HepG2 (cell line): Measurements from ENCODE around the gene HIC1. TPM values are rescaled to one million over a fixed set of nuclear protein-coding genes. Genes with fewer than 3 reads are reported as not detected.
A peak's percentile ranks its signal among the peaks of the same experiment; 100 is the strongest.

ENCODE experiments used
- ATAC-seq: fragments of 200-7000 bp; cut with Tn5 transposase; 3 replicates; pipeline ENCODE4 v1.9.1; 2020; ENCODE audit warnings: mild to moderate bottlenecking, moderate library complexity
- BruUV-seq: library from RNA; stranded (reverse); fragments of 400-500 nt; replicated peaks from 2 replicates; lab custom pipeline; 2021; lab: Mats Ljungman, UMichigan
- CTCF ChIA-PET: fragments of 300-600 bp; formaldehyde crosslinking; extraction: SDS; loops from one replicate; lab custom pipeline; 2021; ENCODE audit warnings: low total read pairs, inconsistent platforms, low intra/inter-chr PET ratio; lab: Yijun Ruan, JAX
- POLR2A ChIA-PET: fragments of 350-600 bp; sonication (Branson Sonifier 250); formaldehyde crosslinking; loops from one replicate; lab custom pipeline; 2020; ENCODE audit warnings: antibody characterized with exemption, inconsistent platforms; lab: Yijun Ruan, JAX
- DNase-seq: peaks from one replicate; pipeline ENCODE4 v3.0.0-alpha.2; 2015; ENCODE audit warnings: low spot score
- FAIRE-seq: peaks from 3 replicates; lab custom pipeline; 2011; peaks lifted over from hg19 to GRCh38; lab: Jason Lieb, UNC
- H2AFZ ChIP-seq: one replicate; pipeline ENCODE4 v1.6.1; 2011; ENCODE audit warnings: low read length, inconsistent platforms
- H3K27ac ChIP-seq: fragments of 300-600 bp; 3 replicates; pipeline ENCODE4 v1.8.0; 2011; ENCODE audit warnings: mixed run types, mild to moderate bottlenecking, mixed read lengths, low read length, inconsistent platforms; ENCODE audit not compliant: insufficient read depth; ENCODE audit errors: extremely low read length
- H3K27me3 ChIP-seq, 2 experiments: fragments of 200-600 bp in 1 of 2; 2 replicates in 1 of 2; 3 replicates in 1 of 2; pipeline versions ENCODE4 v1.6.0 to v1.8.0; 2011; ENCODE audit warnings: low read length in 2 of 2, mild to moderate bottlenecking in 2 of 2, moderate library complexity in 2 of 2, inconsistent platforms in 1 of 2; ENCODE audit not compliant: insufficient read depth in 2 of 2, control insufficient read depth in 1 of 2
- H3K36me3 ChIP-seq, 2 experiments: fragments of 200-600 bp in 1 of 2; replicated peaks in 1 of 2; 2 replicates in 1 of 2; 3 replicates in 1 of 2; pipeline versions ENCODE4 v1.5.1 to v1.8.0; 2011; ENCODE audit warnings: low read length in 2 of 2, inconsistent platforms in 1 of 2; ENCODE audit not compliant: insufficient read depth in 2 of 2, control insufficient read depth in 1 of 2
- H3K4me1 ChIP-seq: 2 replicates; pipeline ENCODE4 v1.5.1; 2012; ENCODE audit warnings: low read length, inconsistent platforms; ENCODE audit not compliant: insufficient read depth
- H3K4me2 ChIP-seq: 2 replicates; pipeline ENCODE4 v1.6.0; 2011; ENCODE audit warnings: low read depth, low read length, inconsistent platforms
- H3K4me3 ChIP-seq, 3 experiments: fragments of 200-600 bp in 1 of 3; sonication (generic), shearing (Covaris generic) in 1 of 3; replicated peaks in 1 of 3; 2 replicates each; pipeline ENCODE4 v1.5.1; 2011 to 2016; ENCODE audit warnings: low read length in 3 of 3, inconsistent platforms in 2 of 3, low read depth in 2 of 3, mild to moderate bottlenecking in 2 of 3, control low read depth in 1 of 3, mixed read lengths in 1 of 3; ENCODE audit not compliant: insufficient read depth in 1 of 3
- H3K79me2 ChIP-seq: one replicate; pipeline ENCODE4 v1.6.1; 2011; ENCODE audit warnings: low read length, inconsistent platforms; ENCODE audit not compliant: insufficient read depth
- H3K9ac ChIP-seq: 2 replicates; pipeline ENCODE4 v1.6.0; 2011; ENCODE audit warnings: mild to moderate bottlenecking, low read depth, low read length, inconsistent platforms; ENCODE audit not compliant: insufficient read depth
- H3K9me3 ChIP-seq: 2 replicates; pipeline ENCODE4 v1.5.1; 2012; ENCODE audit warnings: mild to moderate bottlenecking, low read length
- H4K20me1 ChIP-seq: 2 replicates; pipeline ENCODE4 v1.6.0; 2011; ENCODE audit warnings: inconsistent platforms, mild to moderate bottlenecking, low read length, moderate library complexity; ENCODE audit not compliant: insufficient read depth
- GFI1 ChIP-seq: sonication (generic); formaldehyde crosslinking; IDR thresholded peaks from 2 replicates; pipeline ENCODE4 v1.5.0; 2020; ENCODE audit warnings: missing genetic modification reagents, mild to moderate bottlenecking, borderline replicate concordance
- PAWR ChIP-seq: sonication (generic); formaldehyde crosslinking; IDR thresholded peaks from 2 replicates; pipeline ENCODE4 v1.4.0; 2020; ENCODE audit warnings: missing genetic modification reagents, mild to moderate bottlenecking, borderline replicate concordance
- WGBS: methylation state at CpG from one replicate; pipeline ENCODE4 v1.1.6; 2017; ENCODE audit warnings: low lambda C conversion rate; 5-methylcytosine and 5-hydroxymethylcytosine counted together
- in situ Hi-C: cut with HindIII; loops from 2 replicates; pipeline ENCODE4 v1.10.0; 2017; ENCODE audit warnings: low pct_unique_long_range_greater_than_20kb; ENCODE audit not compliant: extremely low pct_ligation_motif_present
- intact Hi-C: fragments of 100-400 bp; cut with micrococcal nuclease; formaldehyde crosslinking; loops from one replicate; pipeline ENCODE4 v1.10.0; 2022; ENCODE audit not compliant: unreplicated experiment
- microRNA counts: library from miRNA; unstranded; fragments of <30 nt; microRNA quantifications from one replicate; lab custom pipeline; 2015
- microRNA-seq: library from miRNA; unstranded; fragments of <30 nt; microRNA quantifications from one replicate; pipeline ENCODE4, GENCODE V29; 2020
- polyA plus RNA-seq, 8 experiments: library from polyadenylated mRNA; depleted of rRNA in 3 of 8; stranded (reverse) in 7 of 8; unstranded in 1 of 8; fragments of >200 nt; fragmentation: Illumina TruSeq in 4 of 8; extraction: Trizol in 4 of 8; gene quantifications; 2 replicates each; pipeline versions ENCODE4 v1.2.1 to v1.2.3, GENCODE V29; 2011 to 2016; ENCODE audit warnings: low read depth in 4 of 8, missing spikeins in 1 of 8, mixed read lengths in 1 of 8; ENCODE audit not compliant: insufficient read depth in 1 of 8
- small RNA-seq, 3 experiments: library from RNA; depleted of rRNA; stranded (forward); fragments of <200 nt; gene quantifications; one replicate each; pipeline ENCODE3, GENCODE V24; 2012; ENCODE audit warnings: low read depth in 2 of 3, low replicate concordance in 1 of 3; ENCODE audit not compliant: insufficient read length in 3 of 3, insufficient read depth in 2 of 3
- total RNA-seq, 5 experiments: library from RNA; depleted of rRNA; stranded (reverse); fragments of >200 nt; fragmentation: Illumina TruSeq; extraction: Trizol; gene quantifications; 2 replicates each; pipeline ENCODE4 v1.2.3, GENCODE V29; 2016; ENCODE audit warnings: low read depth in 1 of 5

The HIC1 gene
- total and polyA plus RNA-seq, 2 of the 13 experiments (the other 11 are each of a cell fraction or from before 2014, with no cell fraction given) = 0.04 to 0.31 TPM

DNA sequence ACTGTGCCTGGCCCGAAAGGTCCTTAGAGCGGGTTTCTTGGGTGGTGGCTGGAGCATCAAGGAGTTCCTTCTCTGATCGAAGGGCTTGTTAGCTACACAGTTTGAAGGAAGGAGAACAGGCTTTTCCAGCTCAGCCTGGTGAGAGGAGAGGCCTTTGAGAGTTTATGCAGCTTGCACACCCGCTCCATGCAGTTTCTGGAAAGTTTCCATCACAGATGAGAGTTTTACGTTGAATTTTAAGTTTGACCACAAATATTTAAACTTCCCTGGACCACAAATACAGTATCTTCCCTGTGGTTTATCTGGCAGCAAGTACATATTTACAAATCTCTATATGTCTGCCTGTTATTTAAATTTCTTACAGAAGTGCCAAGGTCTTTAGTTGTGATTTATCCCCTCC lies 56.8 kb downstream of the HIC1 start:
- no peaks in the 10 kb centered on the region for H3K9me3 ChIP-seq
- 88% methylated on average over 3 of the region's 5 CpGs for WGBS
- peak; percentile 60; the same call in 1 of the 2 replicates for TF ChIP-seq GFI1 (CRISPR knock-in tag)
- TF ChIP-seq PAWR (CRISPR knock-in tag) = no peak
- TF ChIP-seq, all 625 proteins: peak for 1
- POLR2A ChIA-PET = no interaction called here
- no TSS peak for BruUV-seq
- ATAC-seq (no peak), DNase-seq (no peak), FAIRE-seq (no peak)
- intact Hi-C loops (no loop called here), in situ Hi-C loops (no loop called here)
- Histone ChIP-seq H3K36me3 (0 out of 5 replicates have a peak, but pooled peaks cover 1 to 3% of the 10 kb centered on the region in 2 experiments), H3K27ac (no peak overlapping the region), H3K4me1 (peaks cover 12% of the 10 kb centered on the region), H3K27me3 (no peaks in the 10 kb centered on the region), H2AFZ (no peak overlapping the region), H3K9ac (no peak overlapping the region), H3K4me3 (no peak overlapping the region), H4K20me1 (no peaks in the 10 kb centered on the region), H3K4me2 (no peak overlapping the region), H3K79me2 (no peaks in the 10 kb centered on the region)
- CTCF ChIA-PET = no interaction called here

MicroRNAs encoded within 50 kb of the gene (microRNA counts, 767-probe panel; counts per million panel counts)
- not detected for microRNA hsa-miR-132-3p (lab: Ali Mortazavi, UCI)
- not detected for microRNA hsa-miR-212-3p (lab: Ali Mortazavi, UCI)

Small RNAs within 50 kb of the gene (microRNA-seq; reads per million reads assigned to microRNA genes)
- gene MIR132 (94.1 reads per million, percentile 72 among the genes with 10 or more reads in this experiment), gene MIR212 (6.8 reads per million, percentile 39 among the genes with 10 or more reads in this experiment)

Small RNAs within 50 kb of the gene (small RNA-seq; reads per million reads assigned to genes)
- gene AC090617.6 (0 reads per million in 3 experiments), gene AC090617.9 (0 reads per million in 3 experiments), gene MIR132 (0.20 to 29.6 (median 15.5) reads per million in 3 experiments), gene MIR212 (0 to 9.7 (median 4.6) reads per million in 3 experiments), gene OVCA2 (0 reads per million in 3 experiments)

Other genes starting within 250 kb of the HIC1 start
- 9.8 and 11.3 TPM in 2 replicates for gene SMYD4, start 225.2 kb upstream of the HIC1 start, total RNA-seq (2016; rRNA removed; fragmentation: Illumina TruSeq; extraction: Trizol)
- gene SMYD4, start 225.2 kb upstream of the HIC1 start, polyA plus RNA-seq (2011; rRNA removed) = 7.4 and 7.9 TPM in 2 replicates
- gene RPA1, start 225.1 kb upstream of the HIC1 start, total RNA-seq (2016; rRNA removed; fragmentation: Illumina TruSeq; extraction: Trizol) = 13.9 and 53.3 TPM in 2 replicates
- 25.6 and 37.6 TPM in 2 replicates for gene RPA1, start 225.1 kb upstream of the HIC1 start, polyA plus RNA-seq (2011; rRNA removed)
- not detected in 2 replicates for gene RTN4RL1, start 29.8 kb upstream of the HIC1 start, total RNA-seq (2016; rRNA removed; fragmentation: Illumina TruSeq; extraction: Trizol)
- gene RTN4RL1, start 29.8 kb upstream of the HIC1 start, polyA plus RNA-seq (2011; rRNA removed) = 0.01 TPM in 1 of 2 replicates, not detected in the other
- 14.5 and 25.3 TPM in 2 replicates for gene DPH1, start 24.9 kb upstream of the HIC1 start, total RNA-seq (2016; rRNA removed; fragmentation: Illumina TruSeq; extraction: Trizol)
- 42.8 and 49.5 TPM in 2 replicates for gene DPH1, start 24.9 kb upstream of the HIC1 start, polyA plus RNA-seq (2011; rRNA removed)
- 28.2 and 28.5 TPM in 2 replicates for gene OVCA2, start 13.1 kb upstream of the HIC1 start, total RNA-seq (2016; rRNA removed; fragmentation: Illumina TruSeq; extraction: Trizol)
- 23.7 and 30.7 TPM in 2 replicates for gene OVCA2, start 13.1 kb upstream of the HIC1 start, polyA plus RNA-seq (2011; rRNA removed)
- 14.6 and 15.4 TPM in 2 replicates for gene SMG6, start 248.7 kb downstream of the HIC1 start, total RNA-seq (2016; rRNA removed; fragmentation: Illumina TruSeq; extraction: Trizol)
- 4.6 and 5.8 TPM in 2 replicates for gene SMG6, start 248.7 kb downstream of the HIC1 start, polyA plus RNA-seq (2011; rRNA removed)
- gene SRR, start 248.8 kb downstream of the HIC1 start, total RNA-seq (2016; rRNA removed; fragmentation: Illumina TruSeq; extraction: Trizol) = 3.6 and 8.5 TPM in 2 replicates
- gene SRR, start 248.8 kb downstream of the HIC1 start, polyA plus RNA-seq (2011; rRNA removed) = 6.3 and 7.8 TPM in 2 replicates